ENCODE measurements around the gene TMEM213. TPM values are rescaled to one million over a fixed set of nuclear protein-coding genes. Genes with fewer than 3 reads are reported as not detected.
"Not testable (repeated sequence)": the region's sequence is repeated elsewhere in the genome, so short reads cannot be mapped to it uniquely, and the experiment has no call there.

The TMEM213 gene
- polyA plus RNA-seq, 10 donors: 0.04 to 0.20 (median 0.07) TPM; not detected in 2

GRCh38 chr7:138796038-138796615, 1.7 kb upstream of the TMEM213 start:
- DNase-seq: no peak

DNA sequence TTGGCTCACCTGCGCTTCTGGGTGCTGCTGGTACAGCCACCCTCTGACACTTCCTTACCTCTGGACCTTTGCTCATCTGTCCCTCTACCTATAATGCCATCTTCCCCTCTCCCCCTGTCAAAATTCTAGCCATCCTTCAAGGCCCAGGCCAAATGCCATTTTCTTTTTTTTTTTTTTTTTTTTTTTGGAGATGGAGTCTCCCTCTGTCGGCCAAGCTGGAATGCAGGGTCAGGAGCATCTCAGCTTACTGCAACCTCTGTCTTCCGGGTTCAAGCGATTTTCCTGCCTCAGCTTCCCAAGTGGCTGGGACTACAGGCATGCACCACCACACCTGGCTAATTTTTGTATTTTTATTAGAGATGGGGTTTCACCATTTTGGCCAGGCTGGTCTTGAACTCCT, 748 bp upstream of the TMEM213 start:
- not testable (repeated sequence) for DNase-seq

DNA sequence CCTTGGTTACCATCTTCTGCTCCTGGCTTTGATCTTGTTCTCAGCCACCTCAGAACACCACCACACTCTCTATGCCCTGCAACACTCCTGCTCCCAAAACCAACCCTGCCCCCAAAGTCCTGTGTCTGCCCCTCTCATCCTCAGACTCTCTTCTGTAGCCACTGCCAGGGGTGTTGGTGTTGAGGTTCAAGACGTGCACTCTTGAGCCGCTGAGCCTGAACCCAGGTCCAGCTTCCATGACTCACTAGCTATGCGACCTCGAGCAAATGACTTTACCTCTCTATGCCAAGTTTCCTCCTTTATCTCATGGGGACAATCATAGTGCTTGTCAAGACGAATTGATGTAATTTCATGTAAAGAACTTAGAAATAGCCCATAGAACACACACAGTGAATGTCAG, 1.0 kb downstream of the TMEM213 start:
- DNase-seq: no peak

DNA sequence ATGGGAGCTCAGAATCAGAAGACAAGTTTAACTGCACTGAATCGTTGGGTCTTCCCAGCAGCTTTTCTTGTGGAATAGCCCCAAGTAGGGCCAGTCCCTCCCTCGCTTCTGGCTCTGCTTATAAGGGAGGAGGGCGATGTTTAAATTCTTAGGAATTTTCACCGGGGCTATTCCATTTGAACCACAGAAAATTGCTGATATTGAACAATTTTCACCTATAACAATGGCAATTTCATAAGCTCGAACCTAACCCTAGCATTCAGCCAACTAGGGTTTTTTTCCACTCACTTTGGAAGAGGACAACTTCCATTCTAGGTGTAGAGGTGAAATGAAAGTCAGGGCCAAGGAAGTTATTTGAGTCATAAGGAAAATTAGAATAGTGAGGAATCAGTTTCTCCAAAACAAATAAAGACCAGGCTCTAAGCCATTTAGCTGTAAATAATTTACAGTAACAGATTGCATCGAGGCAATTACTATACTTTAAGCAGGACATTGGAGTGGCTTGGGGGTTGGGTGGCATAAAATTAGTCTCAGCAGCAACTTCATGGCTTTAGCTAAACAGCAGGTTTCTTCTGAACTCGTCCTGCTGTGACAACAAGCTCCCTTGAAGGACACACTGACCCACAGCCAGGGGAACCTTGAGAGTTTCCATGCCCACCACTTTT, 1.7 kb downstream of the TMEM213 start:
- no peak for DNase-seq

DNA sequence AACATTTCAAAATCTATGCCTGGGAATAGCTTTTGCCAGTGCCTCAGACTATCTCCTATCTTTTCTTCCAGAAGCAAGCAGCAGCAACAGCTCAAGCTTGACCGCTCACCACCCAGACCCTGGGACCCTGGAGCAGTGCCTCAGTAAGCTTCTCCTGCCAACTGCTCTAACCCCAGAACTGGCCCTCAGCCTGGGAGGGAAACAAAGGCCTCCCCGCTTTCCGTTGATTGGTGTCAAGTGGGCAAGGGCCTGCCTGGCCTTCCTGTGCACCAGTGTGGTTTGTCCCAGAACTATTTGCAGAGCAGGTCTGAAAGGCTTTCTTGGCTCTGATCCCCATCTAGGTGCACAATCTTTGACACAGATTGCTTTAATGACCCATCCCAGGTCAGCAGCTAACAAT, 3.5 kb downstream of the TMEM213 start:
- DNase-seq: no peak

DNA sequence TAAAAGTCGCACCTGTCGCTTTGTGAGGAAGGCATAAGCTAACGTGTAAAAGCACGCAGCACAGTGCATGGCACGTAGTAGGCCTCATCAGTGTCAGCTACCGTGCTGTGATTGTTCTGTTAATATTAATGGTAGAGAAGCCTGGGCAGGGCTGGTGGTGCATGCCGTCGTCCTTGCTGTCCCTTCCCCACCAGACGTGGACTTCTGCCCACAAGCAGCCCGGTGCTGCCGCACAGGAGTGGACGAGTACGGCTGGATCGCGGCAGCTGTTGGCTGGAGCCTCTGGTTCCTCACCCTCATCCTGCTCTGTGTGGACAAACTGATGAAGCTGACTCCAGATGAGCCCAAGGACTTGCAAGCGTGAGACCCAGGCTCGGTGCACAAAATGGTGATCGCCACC, 4.9 kb downstream of the TMEM213 start:
- DNase-seq: no peak

- no peak for DNase-seq
Measured at GRCh38 chr7:138804618-138805017, 6.8 kb downstream of the TMEM213 start.

DNA sequence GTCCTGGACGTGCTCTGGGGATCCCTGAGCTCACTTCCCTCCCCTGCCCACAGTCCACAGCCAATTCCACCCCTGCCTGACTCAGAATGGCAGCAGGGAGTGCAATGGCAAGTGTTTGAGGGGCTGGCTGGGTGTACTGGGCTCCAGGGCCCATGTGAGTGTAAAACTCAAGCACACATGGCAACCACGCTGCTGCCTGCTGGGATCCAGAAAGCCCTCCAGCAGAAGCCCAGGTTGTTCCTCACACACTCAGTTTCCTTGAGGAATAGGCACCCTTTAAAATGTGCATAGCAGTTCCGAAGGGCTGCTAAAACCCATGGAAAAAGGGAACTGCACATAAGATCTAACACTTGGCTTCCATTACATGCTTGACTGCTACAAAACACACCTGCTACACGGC, 11.6 kb downstream of the TMEM213 start:
- DNase-seq: no peak

DNA sequence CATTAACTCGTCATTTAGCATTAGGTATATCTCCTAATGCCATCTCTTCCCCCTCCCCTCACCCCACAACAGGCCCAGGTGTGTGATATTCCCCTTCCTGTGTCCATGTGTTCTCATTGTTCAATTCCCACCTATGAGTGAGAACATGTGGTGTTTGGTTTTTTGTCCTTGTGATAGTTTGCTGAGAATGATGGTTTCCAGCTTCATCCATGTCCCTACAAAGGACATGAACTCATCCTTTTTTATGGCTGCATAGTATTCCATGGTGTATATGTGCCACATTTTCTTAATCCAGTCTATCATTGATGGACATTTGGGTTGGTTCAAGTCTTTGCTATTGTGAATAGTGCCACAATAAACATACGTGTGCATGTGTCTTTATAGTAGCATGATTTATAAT, 13.5 kb downstream of the TMEM213 start:
- not testable (repeated sequence) for DNase-seq

GRCh38 chr7:138813945-138814344, 16.2 kb downstream of the TMEM213 start:
- DNase-seq: no peak

- DNase-seq: no peak
Measured at GRCh38 chr7:138814816-138815332, 17.1 kb downstream of the TMEM213 start.

GRCh38 chr7:138816650-138817049, 18.9 kb downstream of the TMEM213 start:
- DNase-seq: no peak

DNA sequence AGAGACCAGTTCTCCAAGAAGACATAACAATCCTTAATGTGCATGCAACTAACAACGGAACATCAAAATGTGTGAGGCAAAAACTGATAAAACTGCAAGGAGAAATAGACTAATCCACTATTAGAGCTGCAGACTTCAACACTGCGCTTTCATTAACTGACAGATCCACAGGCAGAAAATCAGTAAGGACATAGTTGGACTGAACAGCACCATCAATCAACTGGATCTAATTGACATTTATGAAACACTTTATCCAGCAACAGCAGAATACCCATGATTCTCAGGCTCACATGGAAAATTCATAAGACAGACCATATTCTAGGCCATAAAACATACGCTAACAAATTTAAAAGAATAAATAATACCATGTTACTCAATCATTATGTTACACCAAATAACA, 21.8 kb downstream of the TMEM213 start:
- DNase-seq: no peak

DNA sequence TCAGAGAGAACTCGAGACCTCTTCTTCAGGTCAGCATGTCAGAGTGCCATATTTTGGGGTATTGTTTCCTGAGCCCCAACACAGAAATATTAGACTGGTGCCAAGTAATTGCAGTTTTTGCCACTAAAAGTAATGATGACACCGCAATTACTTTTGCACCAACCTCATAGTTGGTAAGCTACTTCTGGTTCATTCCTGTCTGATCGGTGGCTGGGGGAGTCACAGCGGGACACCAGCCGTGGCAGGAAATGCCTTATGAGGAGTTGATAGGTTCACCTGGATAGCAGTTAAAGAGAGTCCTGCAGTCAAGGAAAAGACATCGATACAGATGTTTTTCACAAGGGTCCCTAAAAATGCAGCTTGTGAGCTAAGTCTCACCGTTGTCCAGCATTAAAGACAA, 24.1 kb downstream of the TMEM213 start:
- DNase-seq: no peak

- no peak for DNase-seq
Measured at GRCh38 chr7:138822867-138823535, 25.2 kb downstream of the TMEM213 start.

DNA sequence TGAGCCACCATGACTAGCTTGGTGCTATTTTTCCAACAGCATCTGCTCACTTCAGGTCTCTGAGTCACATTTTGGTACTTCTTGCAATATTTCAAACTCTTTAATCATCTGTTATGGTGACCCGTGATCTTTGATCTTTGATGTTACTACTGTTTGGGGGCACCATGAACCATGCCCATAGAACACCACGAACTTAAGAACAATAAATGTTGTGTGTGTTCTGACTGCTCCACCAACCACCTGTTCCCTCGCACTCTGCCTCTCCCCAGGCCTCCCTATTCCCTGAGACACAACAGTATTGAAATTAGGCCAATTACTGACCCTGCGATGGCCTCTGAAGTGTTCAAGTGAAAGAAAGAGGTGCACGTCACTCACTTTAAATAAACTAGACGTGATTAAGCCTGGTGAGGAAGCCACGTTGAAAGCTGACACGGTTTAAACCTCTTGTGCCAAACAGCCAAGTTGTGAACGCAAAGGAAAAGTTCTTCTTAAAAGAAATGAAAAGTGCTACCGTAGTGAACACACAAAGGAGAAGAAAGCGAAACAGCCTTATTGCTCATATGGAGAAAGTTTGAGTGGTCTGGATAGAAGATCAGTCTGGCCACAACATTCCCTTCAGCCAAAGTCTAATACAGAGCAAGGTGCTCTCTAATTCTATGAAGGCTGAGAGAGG, 27.4 kb downstream of the TMEM213 start:
- no peak for DNase-seq

GRCh38 chr7:138828302-138828701, 30.5 kb downstream of the TMEM213 start:
- no peak for DNase-seq

- no peak for DNase-seq
Measured at GRCh38 chr7:138829335-138829734, 31.5 kb downstream of the TMEM213 start.

DNA sequence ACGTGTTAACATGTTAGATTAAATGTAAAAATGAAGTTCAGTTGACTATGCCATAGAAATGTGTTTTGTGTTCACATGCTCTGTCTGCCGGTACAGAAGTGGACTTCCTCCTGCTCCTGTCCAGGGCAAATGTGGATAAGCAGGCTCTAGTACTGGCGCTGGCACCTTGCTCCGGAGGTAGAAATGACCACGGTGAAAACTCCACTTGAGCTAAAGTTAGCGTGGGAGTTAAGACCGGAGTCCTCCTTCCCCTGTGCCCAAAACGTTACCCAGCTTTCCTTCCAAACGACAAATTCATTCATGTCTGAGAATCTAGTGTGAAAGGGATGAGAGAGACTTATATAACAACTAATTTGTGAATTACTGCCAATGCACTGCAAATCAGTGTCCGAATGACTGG, 35.2 kb downstream of the TMEM213 start:
- DNase-seq: no peak

DNA sequence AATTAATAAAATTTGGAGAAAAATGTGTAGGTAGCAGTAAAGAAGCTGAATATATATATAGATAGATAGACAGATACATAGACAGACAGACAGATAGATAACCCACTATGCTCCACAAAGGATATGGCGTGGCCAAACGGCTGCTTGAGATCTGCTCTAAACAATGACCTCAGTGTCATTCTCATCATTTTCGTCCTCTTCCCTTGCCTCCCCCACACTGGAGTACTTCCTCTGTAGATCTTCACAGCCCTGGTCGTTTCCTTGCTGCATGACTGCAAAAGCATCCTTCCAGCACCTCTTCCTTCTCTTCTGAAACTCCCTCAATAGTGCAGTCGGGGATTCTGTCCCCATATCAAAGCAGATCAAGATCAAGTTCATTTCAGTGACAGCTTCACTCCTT, 35.8 kb downstream of the TMEM213 start:
- no peak for DNase-seq

DNA sequence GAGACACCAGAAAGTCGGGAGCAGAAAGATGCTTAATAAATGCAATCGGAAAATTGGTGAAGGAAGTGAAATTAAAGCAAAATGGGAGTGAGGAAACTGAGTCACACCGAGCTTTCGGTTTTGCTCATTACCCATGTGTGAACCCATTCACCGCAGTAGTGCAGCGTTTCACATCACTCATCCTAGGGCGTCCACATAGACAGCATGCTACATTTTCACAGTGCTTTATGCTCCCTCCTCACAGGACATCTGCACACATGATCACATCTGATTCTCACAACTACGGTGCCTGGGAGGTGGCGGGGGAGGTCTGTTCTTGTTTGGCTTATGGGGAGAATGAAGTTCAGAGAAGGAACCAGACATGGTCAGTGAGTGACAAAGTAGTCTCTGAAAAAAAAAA, 36.8 kb downstream of the TMEM213 start:
- no peak for DNase-seq

- no peak for DNase-seq
Measured at GRCh38 chr7:138835087-138835486, 37.3 kb downstream of the TMEM213 start.

GRCh38 chr7:138837627-138838026, 39.8 kb downstream of the TMEM213 start:
- peak in 2 of 3 donors; percentile 29 to 68 for DNase-seq
